ENCODE results near the gene ASCL5.

Gene ASCL5

GRCh38 chr1:201096977-201097856, 29.8 kb downstream of the ASCL5 start:
- no peak for TF ChIP-seq RAD21 (IDR thresholded peaks at IDR 0.05; ENCODE audit: low read depth)
- TF ChIP-seq TEAD4 (IDR thresholded peaks at IDR 0.05), result no peak
- TF ChIP-seq TAF1 (IDR thresholded peaks at IDR 0.05; ENCODE audit: low read depth), result no peak
- no peak for TF ChIP-seq NFIC (IDR thresholded peaks at IDR 0.05)
- no peak for TF ChIP-seq YY1 (IDR thresholded peaks at IDR 0.05; ENCODE audit: low read depth)
- no peak for TF ChIP-seq CREB1 (IDR thresholded peaks at IDR 0.05; ENCODE audit: low read depth)
- TF ChIP-seq TCF12 (IDR thresholded peaks at IDR 0.05; ENCODE audit: low read depth), result no peak

DNA sequence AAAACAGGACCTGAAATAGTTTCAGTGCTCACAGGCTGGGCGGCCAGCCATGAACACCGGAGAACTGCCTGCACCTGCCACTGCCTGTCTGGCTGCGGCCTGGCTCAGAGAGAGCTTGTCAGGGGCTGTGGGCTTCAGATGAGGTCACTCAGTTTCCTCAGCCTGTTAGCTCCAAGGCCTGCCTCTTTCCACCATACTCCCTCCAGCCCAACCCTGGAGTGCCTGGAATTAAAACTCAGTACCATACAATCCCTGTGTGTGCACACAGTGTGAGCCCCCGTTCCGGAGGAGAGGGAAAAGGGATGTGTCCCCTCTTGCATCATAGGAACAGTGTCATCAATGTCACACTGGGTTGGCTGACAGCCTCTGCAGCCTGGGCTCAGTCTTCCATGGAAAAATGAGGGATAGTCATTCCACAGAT, 30.9 kb downstream of the ASCL5 start:
- TF ChIP-seq EP300 (IDR thresholded peaks at IDR 0.05; ENCODE audit: borderline replicate concordance), result no peak

DNA sequence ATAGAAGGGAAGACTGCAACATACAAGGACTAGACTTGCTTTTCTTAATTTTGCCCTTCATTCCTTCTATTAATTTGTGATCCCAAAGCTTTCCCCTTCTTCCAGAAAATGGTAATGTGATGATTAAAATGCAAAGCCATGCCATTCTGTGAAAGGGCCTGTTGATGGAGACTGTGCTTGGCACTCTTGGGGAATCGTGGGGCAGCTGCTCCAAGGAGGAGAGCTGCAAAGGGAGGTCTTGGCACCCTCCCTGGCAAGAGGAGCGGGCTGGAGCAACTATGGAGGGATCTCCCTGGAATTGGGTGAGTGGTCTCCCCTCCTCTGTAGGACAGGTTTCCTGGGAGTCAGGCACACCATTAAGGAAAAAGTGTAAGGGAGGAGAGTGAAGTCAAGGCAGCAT, 31.4 kb downstream of the ASCL5 start:
- TF ChIP-seq, protein P1, sequence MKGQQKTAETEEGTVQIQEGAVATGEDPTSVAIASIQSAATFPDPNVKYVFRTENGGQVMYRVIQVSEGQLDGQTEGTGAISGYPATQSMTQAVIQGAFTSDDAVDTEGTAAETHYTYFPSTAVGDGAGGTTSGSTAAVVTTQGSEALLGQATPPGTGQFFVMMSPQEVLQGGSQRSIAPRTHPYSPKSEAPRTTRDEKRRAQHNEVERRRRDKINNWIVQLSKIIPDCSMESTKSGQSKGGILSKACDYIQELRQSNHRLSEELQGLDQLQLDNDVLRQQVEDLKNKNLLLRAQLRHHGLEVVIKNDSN (IDR thresholded peaks at IDR 0.05), result no peak
- no peak for TF ChIP-seq TEAD4 (IDR thresholded peaks at IDR 0.05)
- TF ChIP-seq, protein P2, sequence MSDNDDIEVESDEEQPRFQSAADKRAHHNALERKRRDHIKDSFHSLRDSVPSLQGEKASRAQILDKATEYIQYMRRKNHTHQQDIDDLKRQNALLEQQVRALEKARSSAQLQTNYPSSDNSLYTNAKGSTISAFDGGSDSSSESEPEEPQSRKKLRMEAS (IDR thresholded peaks at IDR 0.05), result no peak
- TF ChIP-seq CREB1 (IDR thresholded peaks at IDR 0.05; ENCODE audit: low read depth), result no peak
- TF ChIP-seq FOXM1 (IDR thresholded peaks at IDR 0.05; ENCODE audit: borderline replicate concordance, low read depth), result no peak
- TF ChIP-seq RAD21 (IDR thresholded peaks at IDR 0.05; ENCODE audit: low read depth), result no peak
- no peak for TF ChIP-seq ZBTB7A (IDR thresholded peaks at IDR 0.05; ENCODE audit: low read depth)

DNA sequence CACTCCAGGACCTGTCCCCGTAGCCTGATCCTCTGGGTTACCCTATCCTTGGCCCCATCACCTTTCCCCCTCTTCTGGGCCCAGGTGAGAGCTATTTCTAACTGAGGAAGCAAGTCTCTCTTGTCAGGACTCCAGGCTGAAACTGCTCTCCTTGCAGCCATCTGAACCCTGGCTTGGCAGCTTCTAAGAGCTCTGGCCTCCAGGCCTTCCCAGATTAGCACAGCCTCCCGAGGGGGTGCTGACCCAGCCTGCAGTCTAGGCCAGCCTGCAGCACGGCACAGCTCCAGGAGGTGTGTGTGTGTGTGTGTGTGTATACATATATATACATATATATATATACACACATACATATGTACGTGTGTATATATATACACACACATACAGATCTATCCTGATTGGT, 32.2 kb downstream of the ASCL5 start:
- TF ChIP-seq EP300 (IDR thresholded peaks at IDR 0.05; ENCODE audit: borderline replicate concordance), result no peak
- TF ChIP-seq TAF1 (IDR thresholded peaks at IDR 0.05; ENCODE audit: low read depth), result no peak
- TF ChIP-seq CREB1 (IDR thresholded peaks at IDR 0.05; ENCODE audit: low read depth), result no peak
- TF ChIP-seq YY1 (IDR thresholded peaks at IDR 0.05; ENCODE audit: low read depth), result no peak
- TF ChIP-seq REST (IDR thresholded peaks at IDR 0.05; ENCODE audit: low read depth), result no peak
- no peak for TF ChIP-seq EGR1 (IDR thresholded peaks at IDR 0.05)
- TF ChIP-seq, protein P2 (IDR thresholded peaks at IDR 0.05), result no peak
- TF ChIP-seq ZBTB7A (IDR thresholded peaks at IDR 0.05; ENCODE audit: low read depth), result no peak
- no peak for TF ChIP-seq NFIC (IDR thresholded peaks at IDR 0.05)
- TF ChIP-seq CEBPB (IDR thresholded peaks at IDR 0.05), result no peak
- no peak for TF ChIP-seq TEAD4 (IDR thresholded peaks at IDR 0.05)
- TF ChIP-seq, protein P1 (IDR thresholded peaks at IDR 0.05), result no peak
- TF ChIP-seq FOXM1 (IDR thresholded peaks at IDR 0.05; ENCODE audit: borderline replicate concordance, low read depth), result no peak
- TF ChIP-seq RAD21 (IDR thresholded peaks at IDR 0.05; ENCODE audit: low read depth), result no peak
- TF ChIP-seq TCF12 (IDR thresholded peaks at IDR 0.05; ENCODE audit: low read depth), result no peak

DNA sequence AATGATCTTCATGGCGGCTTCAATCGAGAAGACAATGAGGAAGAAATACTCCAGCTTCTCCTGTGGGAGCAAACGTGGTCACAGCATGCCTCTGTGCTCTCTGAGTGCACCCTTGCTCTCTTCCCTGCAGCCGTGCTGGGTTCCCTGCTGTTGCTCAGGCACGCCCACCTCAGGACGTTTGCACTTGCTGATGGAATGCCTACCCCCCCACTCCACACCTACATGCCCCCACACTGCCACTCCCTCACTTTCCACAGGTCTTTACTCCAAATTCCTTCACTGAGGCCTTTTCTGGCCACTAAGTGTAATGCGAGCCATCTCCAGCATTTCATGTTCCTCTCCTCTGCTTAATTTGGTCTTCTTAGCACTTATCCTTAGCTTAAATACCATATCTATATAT, 33.0 kb downstream of the ASCL5 start:
- TF ChIP-seq NFIC (IDR thresholded peaks at IDR 0.05), result no peak
- TF ChIP-seq TEAD4 (IDR thresholded peaks at IDR 0.05), result 0 out of 2 replicates have a peak, but pooled peaks have one; percentile 24

- TF ChIP-seq FOXM1 (IDR thresholded peaks at IDR 0.05; ENCODE audit: borderline replicate concordance, low read depth), result no peak
- TF ChIP-seq YY1 (IDR thresholded peaks at IDR 0.05; ENCODE audit: low read depth), result no peak
- TF ChIP-seq TCF12 (IDR thresholded peaks at IDR 0.05; ENCODE audit: low read depth), result no peak
- no peak for TF ChIP-seq EGR1 (IDR thresholded peaks at IDR 0.05)
- no peak for TF ChIP-seq CEBPB (IDR thresholded peaks at IDR 0.05)
- TF ChIP-seq, protein P1 (IDR thresholded peaks at IDR 0.05), result no peak
- TF ChIP-seq TEAD4 (IDR thresholded peaks at IDR 0.05), result no peak
- TF ChIP-seq REST (IDR thresholded peaks at IDR 0.05; ENCODE audit: low read depth), result no peak
- no peak for TF ChIP-seq ZBTB7A (IDR thresholded peaks at IDR 0.05; ENCODE audit: low read depth)
- no peak for TF ChIP-seq TAF1 (IDR thresholded peaks at IDR 0.05; ENCODE audit: low read depth)
- TF ChIP-seq EP300 (IDR thresholded peaks at IDR 0.05; ENCODE audit: borderline replicate concordance), result no peak
- TF ChIP-seq NFIC (IDR thresholded peaks at IDR 0.05), result no peak
- no peak for TF ChIP-seq RAD21 (IDR thresholded peaks at IDR 0.05; ENCODE audit: low read depth)
- TF ChIP-seq, protein P2 (IDR thresholded peaks at IDR 0.05), result no peak
- TF ChIP-seq CREB1 (IDR thresholded peaks at IDR 0.05; ENCODE audit: low read depth), result no peak
Observed at GRCh38 chr1:201093561-201093960, 33.4 kb downstream of the ASCL5 start.
